Measurements from ENCODE around the gene CD200R1L.

The CD200R1L gene

GRCh38 chr3:112779558-112780480 is 66.8 kb downstream of the CD200R1L start:
- Histone ChIP-seq H3K4me2 (ENCODE audit: low read length) (no peak overlapping the region), H3K27ac (ENCODE audit: low read depth, low read length, poor library complexity, severe bottlenecking) (no peak overlapping the region)

GRCh38 chr3:112779011-112779410 is 67.7 kb downstream of the CD200R1L start:
- Histone ChIP-seq H3K4me2 (ENCODE audit: low read length) (no peak overlapping the region), H3K9me3 (ENCODE audit: low read length) (no peaks in the 10 kb centered on the region), H3K79me2 (ENCODE audit: insufficient read depth, low read length) (no peaks in the 10 kb centered on the region)

More at GRCh38 chr3:112779558-112780480, 66.8 kb downstream of the CD200R1L start:
- Histone ChIP-seq H3K9me3 (ENCODE audit: low read length) (no peaks in the 10 kb centered on the region), H3K79me2 (ENCODE audit: insufficient read depth, low read length) (no peaks in the 10 kb centered on the region), H3F3A (ENCODE audit: insufficient read depth, low read length) (no peaks in the 10 kb centered on the region), H3K27me3 (ENCODE audit: insufficient read depth, low read length) (no peaks in the 10 kb centered on the region), H4K20me1 (ENCODE audit: insufficient read depth, low read length) (no peaks in the 10 kb centered on the region), H3K4me3 (ENCODE audit: low read depth, low read length, poor library complexity, severe bottlenecking) (no peak overlapping the region), H3K9me2 (ENCODE audit: low read depth, low read length) (no peaks in the 10 kb centered on the region), H3K36me3 (ENCODE audit: insufficient read depth, low read length) (no peaks in the 10 kb centered on the region), H2AFZ (ENCODE audit: low read length) (no peak overlapping the region), H3K4me1 (ENCODE audit: insufficient read depth, low read length, severe bottlenecking) (no peaks in the 10 kb centered on the region), H3K9ac (ENCODE audit: low read length) (no peak overlapping the region)
- TF ChIP-seq EZH2 (IDR thresholded peaks at IDR 0.05; ENCODE audit: borderline replicate concordance, low read length) (no peak), CTCF (IDR thresholded peaks at IDR 0.05; ENCODE audit: low read length) (no peak)

GRCh38 chr3:112778353-112778948 is 68.2 kb downstream of the CD200R1L start:
- Histone ChIP-seq H4K20me1 (ENCODE audit: insufficient read depth, low read length) (no peaks in the 10 kb centered on the region), H3K27me3 (ENCODE audit: insufficient read depth, low read length) (no peaks in the 10 kb centered on the region), H3K4me1 (ENCODE audit: insufficient read depth, low read length, severe bottlenecking) (no peaks in the 10 kb centered on the region), H3K79me2 (ENCODE audit: insufficient read depth, low read length) (no peaks in the 10 kb centered on the region), H3K27ac (ENCODE audit: low read depth, low read length, poor library complexity, severe bottlenecking) (no peak overlapping the region), H3K4me2 (ENCODE audit: low read length) (no peak overlapping the region), H3K9me2 (ENCODE audit: low read depth, low read length) (no peaks in the 10 kb centered on the region), H3K4me3 (ENCODE audit: low read depth, low read length, poor library complexity, severe bottlenecking) (no peak overlapping the region), H2AFZ (ENCODE audit: low read length) (no peak overlapping the region), H3F3A (ENCODE audit: insufficient read depth, low read length) (no peaks in the 10 kb centered on the region), H3K9me3 (ENCODE audit: low read length) (no peaks in the 10 kb centered on the region), H3K36me3 (ENCODE audit: insufficient read depth, low read length) (no peaks in the 10 kb centered on the region), H3K9ac (ENCODE audit: low read length) (no peak overlapping the region)
- TF ChIP-seq CTCF (IDR thresholded peaks at IDR 0.05; ENCODE audit: low read length): no peak

More at GRCh38 chr3:112779011-112779410, 67.7 kb downstream of the CD200R1L start:
- H3K27me3 ChIP-seq (ENCODE audit: insufficient read depth, low read length): no peaks in the 10 kb centered on the region
- no peak overlapping the region for H3K9ac ChIP-seq (ENCODE audit: low read length)
- H4K20me1 ChIP-seq (ENCODE audit: insufficient read depth, low read length): no peaks in the 10 kb centered on the region
- H3K27ac ChIP-seq (ENCODE audit: low read depth, low read length, poor library complexity, severe bottlenecking): no peak overlapping the region
- no peaks in the 10 kb centered on the region for H3K9me2 ChIP-seq (ENCODE audit: low read depth, low read length)
- H3K4me1 ChIP-seq (ENCODE audit: insufficient read depth, low read length, severe bottlenecking): no peaks in the 10 kb centered on the region
- no peak overlapping the region for H2AFZ ChIP-seq (ENCODE audit: low read length)
- no peaks in the 10 kb centered on the region for H3K36me3 ChIP-seq (ENCODE audit: insufficient read depth, low read length)
- no peak overlapping the region for H3K4me3 ChIP-seq (ENCODE audit: low read depth, low read length, poor library complexity, severe bottlenecking)
- no peak for TF ChIP-seq CTCF (IDR thresholded peaks at IDR 0.05; ENCODE audit: low read length)
- no peak for TF ChIP-seq EZH2 (IDR thresholded peaks at IDR 0.05; ENCODE audit: borderline replicate concordance, low read length)
- H3F3A ChIP-seq (ENCODE audit: insufficient read depth, low read length): no peaks in the 10 kb centered on the region

Measured in OCI-LY1 (cell line).